GM19193 (cell line): ENCODE measurements around the gene CCT6B.
A peak's percentile ranks its signal among the peaks of the same experiment; 100 is the strongest.

ENCODE experiments used
- POLR2A ChIP-seq: IDR thresholded peaks from 4 replicates; pipeline ENCODE4 v1.6.1; 2011; ENCODE audit not compliant: insufficient read depth, insufficient read length; ENCODE audit errors: extremely low read depth

The CCT6B gene, protein sequence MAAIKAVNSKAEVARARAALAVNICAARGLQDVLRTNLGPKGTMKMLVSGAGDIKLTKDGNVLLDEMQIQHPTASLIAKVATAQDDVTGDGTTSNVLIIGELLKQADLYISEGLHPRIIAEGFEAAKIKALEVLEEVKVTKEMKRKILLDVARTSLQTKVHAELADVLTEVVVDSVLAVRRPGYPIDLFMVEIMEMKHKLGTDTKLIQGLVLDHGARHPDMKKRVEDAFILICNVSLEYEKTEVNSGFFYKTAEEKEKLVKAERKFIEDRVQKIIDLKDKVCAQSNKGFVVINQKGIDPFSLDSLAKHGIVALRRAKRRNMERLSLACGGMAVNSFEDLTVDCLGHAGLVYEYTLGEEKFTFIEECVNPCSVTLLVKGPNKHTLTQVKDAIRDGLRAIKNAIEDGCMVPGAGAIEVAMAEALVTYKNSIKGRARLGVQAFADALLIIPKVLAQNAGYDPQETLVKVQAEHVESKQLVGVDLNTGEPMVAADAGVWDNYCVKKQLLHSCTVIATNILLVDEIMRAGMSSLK

DNA sequence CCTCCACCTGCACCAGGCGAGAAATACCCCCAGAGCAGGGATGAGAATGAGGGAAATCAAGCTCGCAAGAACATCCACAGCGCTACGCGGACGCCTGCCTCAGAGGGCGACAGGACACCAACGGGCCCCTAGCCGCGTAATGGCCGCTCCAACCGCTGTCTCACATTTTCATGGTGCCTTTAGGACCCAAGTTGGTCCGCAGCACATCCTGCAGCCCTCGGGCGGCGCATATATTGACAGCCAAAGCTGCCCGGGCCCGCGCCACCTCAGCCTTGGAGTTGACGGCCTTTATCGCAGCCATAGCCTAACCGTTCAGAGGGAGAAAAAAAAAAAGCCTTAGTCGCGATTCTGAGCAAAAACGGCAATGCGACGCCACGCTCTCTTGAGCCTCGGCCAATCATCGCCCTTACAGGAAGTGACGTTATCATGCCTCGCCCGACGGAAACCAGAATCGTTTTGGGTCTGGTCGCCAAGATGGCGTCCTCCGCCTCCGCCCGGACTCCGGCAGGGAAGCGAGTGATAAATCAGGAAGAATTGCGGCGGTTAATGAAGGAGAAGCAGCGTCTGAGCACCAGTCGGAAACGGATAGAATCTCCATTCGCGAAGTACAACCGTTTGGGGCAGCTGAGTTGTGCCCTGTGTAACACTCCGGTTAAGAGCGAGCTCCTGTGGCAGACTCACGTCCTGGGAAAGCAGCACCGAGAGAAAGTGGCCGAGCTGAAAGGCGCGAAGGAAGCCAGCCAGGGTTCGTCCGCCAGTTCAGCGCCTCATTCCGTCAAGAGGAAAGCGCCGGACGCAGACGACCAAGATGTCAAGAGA is at the start of gene CCT6B, which contains the start of gene ZNF830:
Gene CCT6B, minus strand, starts transcription at position 368 of the 819 bp plus-strand sequence. Its CDS starts 67 bp downstream, at position 301.
Gene ZNF830, plus strand, starts transcription at position 448 of the 819 bp plus-strand sequence. Its CDS starts 27 bp downstream, at position 475.
- TF ChIP-seq POLR2A: peak; percentile 93

DNA sequence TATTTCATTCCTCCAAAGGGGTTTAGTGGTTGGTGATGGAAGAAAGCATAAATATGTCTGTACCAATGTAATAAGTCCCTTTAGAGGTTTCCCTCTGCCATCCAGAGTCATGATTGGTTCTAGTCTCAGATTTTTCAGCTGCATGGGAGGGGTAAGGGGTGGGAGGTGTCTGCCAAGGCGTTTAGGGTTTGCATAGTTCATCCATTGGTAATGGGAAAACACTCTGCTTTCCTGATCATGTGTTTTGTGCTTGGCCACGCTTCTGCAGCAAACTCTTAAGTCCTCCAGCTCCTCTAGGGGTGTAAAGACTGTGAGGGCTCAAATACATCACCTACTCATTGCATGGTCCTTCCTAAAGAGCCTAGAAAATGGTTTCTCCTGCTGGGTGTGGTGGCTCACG is 48.8 kb upstream of the CCT6B start:
- no peak for TF ChIP-seq POLR2A

DNA sequence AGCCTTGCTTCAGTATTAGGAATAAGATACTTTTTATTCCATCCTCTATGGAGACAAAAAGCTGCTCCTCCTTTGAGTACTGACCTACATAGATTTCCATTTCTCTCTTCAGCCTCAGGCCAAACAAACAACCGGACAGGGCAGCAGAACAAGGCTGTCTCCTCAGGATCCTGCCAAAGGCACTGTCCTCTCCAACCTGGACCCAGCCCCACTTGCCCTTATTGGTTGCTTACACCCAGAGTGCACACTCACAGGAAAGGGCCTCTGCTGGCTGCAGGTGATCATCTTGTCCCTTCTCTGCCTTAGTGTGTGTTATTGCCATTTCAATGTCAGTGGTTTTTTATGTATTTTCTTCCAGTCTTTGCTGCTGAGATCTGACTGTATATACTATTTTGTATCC is 45.7 kb upstream of the CCT6B start:
- no peak for TF ChIP-seq POLR2A

DNA sequence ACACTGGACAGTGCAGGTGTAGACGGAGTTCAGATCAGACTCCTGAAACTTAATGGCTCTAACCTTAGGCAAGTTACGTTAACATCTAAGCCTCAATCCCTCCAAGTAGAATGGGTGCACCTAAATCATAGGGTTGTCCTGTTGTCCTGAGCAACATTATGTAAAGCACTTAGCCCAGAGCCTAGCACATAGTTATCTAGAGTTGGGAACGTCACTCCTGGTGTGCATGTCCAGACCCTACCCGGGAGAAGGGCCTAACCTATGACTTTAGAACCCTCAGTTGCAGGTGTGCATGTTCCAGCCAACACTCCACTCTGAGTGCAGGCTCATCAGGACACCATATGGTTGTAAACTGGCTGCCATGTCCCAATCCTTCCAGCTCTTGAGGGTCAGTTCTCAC is 45.1 kb upstream of the CCT6B start:
- no peak for TF ChIP-seq POLR2A

DNA sequence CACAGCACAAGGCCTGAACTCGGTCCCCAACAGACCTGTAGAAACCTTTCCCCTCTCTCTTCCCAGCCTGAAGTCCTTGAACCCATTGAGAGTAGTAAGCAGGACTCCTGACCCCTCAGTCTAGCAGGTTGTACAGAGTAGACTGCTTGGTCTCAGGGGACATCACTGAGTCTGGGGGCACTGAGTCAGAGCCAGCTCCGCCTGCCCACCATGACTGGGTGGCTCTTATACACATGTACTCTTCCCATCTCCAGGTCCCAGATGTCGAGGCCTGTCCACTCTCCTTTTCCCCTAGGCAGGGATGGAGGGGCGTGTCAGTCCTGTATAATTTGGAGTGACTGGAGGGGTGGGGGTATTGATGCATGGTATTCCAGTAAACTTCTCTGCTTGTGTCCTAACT is 42.5 kb upstream of the CCT6B start:
- no peak for TF ChIP-seq POLR2A

DNA sequence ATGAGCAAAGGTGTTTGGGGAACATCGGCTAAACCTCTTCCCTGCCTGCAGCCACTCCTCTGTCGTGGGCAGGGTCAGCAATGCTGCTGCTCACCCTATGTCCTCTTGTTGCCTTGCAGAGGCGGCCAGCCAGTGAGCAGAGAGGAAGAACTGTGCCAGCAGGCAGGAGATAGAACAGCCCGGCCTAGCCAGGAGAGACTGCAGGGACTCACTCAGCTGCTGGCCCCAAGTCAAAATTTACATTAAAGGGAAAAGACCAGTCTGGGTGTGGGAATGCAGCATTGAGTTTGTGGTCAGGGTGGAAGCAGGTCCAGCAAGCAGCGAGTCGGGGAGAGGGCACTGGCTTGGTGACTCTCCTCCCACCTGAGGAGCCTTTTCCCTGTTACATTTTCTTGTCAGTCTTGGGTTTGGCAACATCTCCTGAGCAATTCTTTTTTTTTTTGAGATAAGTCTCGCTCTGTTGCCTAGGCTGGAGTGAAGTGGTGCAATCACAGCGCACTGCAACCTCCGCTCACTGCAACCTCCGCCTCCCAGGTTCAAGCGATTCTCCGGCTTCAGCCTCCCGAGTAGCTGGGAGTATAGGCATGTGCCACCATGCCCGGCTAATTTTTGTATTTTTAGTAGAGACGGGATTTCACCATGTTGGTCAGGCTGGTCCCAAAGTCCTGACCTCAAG is 41.8 kb upstream of the CCT6B start:
- TF ChIP-seq POLR2A: no peak

DNA sequence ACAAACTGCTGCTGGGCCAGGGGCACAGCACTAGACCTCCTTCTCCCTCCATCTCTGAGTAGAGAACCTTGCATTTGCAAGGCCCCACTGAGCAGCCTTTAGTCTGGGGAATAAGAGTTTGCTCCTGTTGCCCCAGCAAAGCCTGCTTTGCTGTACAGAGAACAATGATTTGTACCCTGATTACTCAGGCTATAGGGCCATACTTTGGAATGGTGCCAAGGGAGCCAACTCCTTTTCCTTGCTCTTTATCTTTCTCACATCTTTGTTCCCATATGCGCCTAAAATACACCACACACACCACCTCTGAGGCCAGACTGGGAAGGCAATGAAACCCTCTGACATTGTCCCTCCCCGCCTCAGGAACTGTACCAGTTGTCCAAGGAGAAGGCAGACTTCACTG is 40.3 kb upstream of the CCT6B start:
- no peak for TF ChIP-seq POLR2A

DNA sequence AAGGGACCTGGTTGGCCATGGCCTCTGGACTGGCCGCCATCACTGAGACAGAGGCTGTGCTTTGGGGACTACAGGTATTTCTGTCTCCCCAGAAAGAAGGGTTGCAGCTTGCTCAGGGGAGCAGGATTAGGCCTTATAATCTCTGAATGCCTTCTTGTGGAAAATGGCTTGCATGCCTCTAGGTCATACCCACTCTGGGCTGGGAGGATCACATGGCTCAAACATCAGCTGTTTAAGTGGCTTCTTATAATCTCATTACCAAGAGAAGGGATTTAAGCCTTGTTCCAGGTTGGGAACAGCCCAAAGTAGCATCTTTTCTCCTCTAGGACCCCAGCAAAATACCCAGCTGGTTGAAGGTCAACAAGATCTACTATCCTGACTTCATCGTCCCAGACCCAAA is 38.2 kb upstream of the CCT6B start:
- no peak for TF ChIP-seq POLR2A

DNA sequence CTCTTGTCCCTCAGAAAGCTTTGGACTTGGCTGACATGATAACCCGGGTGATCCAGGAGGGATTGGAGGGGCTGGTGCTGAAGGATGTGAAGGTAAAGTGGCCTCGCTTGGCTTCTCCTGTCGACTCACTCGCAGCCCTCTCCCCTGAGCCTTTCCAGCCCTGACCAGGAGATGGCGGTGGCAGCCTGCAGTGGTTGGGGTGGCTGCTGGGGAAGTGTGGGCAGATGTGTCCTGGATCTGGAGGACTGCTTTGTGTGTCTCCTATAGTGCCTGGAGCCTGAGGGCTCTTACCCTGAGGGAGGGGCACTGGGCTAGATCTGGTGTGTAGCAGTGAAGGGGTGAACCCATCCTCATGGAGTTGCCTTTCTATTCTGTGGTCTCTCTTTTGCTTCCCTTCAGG is 36.9 kb upstream of the CCT6B start:
- no peak for TF ChIP-seq POLR2A

DNA sequence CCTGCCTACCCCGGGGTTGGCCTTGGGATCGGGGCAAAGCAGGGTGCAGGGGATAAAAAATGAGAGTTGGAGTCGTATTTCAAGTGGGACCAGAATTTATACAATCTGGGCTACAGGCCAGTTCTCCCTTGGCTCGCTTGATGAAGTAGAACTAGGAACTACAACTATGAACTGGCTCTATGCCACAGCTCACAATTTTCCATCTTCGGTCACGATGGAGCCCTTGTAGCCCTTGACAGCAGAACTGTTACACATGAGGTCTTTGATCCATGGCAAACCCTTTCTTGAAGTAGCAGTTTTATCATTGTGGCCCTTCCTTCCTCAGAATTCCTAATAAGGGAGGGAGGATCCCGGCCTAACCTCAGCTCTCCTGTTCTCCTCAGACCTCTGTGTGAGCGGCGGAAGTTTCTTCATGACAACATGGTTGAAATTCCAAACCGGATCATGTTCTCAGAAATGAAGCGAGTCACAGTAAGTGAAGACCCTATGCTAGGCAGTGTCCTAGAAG is 36.1 kb upstream of the CCT6B start:
- TF ChIP-seq POLR2A: no peak

DNA sequence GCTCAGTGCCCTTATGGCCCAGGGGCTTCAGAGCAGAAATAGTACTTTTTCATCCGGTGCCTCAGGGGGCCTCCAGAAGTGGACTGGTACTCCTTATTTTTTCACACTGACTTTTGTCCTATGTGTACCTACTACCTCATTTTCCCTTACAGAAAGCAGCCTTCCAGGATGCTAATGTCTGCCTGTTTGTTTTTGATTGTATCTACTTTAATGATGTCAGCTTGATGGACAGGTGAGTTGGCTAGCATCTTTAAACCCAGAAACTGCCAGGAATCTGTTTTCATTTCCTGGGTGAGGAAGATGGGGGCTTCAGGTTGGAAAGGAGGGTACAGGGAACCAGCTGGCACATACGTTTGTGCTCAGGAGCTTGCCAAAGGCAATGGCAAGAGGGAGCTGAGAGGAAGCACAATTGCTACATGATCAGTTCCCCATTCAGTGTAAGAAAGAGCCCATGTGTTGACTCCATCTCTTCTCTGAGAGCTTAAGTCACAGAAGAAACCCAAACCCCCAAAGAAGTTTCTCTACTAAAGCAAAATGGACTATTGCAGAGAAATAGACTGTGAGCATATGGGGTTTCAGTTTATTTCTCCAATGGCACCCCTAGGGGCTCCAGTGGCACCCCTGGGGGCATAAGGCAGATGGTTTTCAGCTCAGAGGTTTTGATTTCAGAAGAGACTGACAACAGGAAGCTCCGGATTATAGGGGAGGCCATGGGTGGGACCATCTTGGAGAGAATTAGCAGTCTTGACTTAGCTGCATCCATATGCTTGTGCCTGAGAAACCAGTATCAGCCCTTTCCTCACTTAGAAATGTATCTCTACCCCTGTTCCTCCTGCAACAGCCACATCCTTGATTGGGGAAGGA is 35.4 kb upstream of the CCT6B start:
- TF ChIP-seq POLR2A: no peak

DNA sequence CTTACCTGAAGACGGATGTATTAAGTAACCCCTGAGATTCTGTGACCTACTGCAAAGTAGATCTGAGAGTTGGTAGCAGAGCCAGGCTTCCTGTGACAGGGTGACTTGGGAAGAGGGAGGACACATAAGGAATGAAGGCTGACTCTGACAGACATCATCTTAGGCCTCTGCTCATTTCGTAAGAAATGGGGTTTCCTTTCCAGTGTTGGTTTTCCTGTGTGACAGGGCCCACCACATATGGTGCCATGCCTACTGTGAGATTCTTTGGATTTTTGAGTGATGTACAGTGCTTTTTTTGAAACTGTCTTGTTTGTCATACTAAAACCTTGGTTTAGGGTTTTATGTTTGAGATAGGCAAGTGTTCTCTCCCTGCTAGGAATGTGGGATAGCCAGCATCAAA is 31.8 kb upstream of the CCT6B start:
- TF ChIP-seq POLR2A: no peak

DNA sequence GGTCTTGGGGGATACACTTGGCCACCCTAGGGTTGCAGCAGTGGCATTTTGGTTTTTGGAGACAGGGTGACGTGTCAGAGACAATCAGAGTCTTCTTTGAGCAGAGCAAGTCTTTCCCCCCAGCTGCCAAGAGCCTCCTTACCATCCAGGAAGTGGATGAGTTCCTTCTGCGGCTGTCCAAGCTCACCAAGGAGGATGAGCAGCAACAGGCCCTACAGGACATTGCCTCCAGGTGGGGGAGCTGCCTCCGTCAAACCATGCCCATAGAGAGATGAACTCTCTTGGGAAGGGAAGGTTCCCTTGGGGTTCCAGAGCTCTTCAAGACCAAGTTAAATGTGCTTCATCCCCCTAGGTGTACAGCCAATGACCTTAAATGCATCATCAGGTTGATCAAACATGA is 30.3 kb upstream of the CCT6B start:
- no peak for TF ChIP-seq POLR2A

DNA sequence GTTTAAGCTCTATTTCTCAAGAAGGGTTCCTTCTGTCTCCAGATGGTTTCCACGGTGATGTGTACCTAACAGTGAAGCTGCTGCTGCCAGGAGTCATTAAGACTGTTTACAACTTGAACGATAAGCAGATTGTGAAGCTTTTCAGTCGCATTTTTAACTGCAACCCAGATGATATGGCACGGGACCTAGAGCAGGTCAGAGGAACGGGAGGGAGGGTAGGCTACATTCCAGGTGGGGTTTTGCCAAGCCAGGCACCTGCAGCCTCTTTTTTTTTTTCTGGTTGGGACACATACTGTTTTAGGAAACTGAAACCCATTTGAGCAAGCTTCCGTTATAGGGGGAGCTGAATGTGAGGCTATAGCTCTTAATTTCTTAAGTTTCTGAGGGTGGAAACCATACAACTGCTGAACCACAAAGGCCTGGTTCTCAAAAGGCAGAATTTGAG is 29.7 kb upstream of the CCT6B start:
- TF ChIP-seq POLR2A: no peak

DNA sequence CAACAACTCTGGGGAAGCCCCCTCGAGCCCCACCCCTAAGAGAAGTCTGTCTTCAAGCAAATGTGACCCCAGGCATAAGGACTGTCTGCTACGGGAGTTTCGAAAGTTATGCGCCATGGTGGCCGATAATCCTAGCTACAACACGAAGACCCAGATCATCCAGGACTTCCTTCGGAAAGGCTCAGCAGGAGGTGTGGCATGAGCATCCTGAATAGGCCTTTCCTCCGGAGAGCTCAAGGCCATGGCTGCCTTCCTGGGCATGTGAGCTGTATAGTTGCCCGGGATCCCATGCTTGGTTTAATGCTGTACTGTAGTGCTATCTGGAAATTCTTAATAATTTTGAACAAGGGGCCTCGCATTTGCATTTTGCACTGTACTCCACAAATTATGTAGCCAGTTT is 28.2 kb upstream of the CCT6B start:
- no peak for TF ChIP-seq POLR2A

DNA sequence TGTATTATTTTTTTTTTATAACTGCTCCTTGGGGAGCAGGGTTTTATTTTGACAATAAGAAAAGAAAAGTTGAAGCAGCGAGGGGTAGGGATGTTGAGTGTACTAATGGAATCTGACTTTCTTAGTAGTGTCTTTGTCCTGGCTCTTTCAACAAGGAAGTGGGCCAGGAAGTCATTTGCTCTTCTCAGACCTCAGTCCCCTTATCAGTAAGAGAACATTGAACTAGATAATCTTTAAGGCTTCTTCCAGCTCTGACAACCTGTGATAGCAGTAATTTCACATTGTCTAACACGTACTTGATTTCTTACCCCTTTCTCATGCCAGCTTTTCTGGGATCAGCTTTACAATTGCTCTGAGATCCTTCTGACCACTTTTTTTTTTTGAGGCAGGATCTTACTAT is 27.4 kb upstream of the CCT6B start:
- TF ChIP-seq POLR2A: no peak
